NCI-H2196 (cell line): Measurements from ENCODE around the gene ARHGAP22.
"Not testable (repeated sequence)": the region's sequence is repeated elsewhere in the genome, so short reads cannot be mapped to it uniquely, and the experiment has no call there.

Source experiments
- DNase-seq: peaks from one replicate; lab custom pipeline; 2025; ENCODE audit not compliant: unreplicated experiment; lab: John Stamatoyannopoulos, UW

Gene ARHGAP22

GRCh38 chr10:48439031-48439430 is 165.8 kb downstream of the ARHGAP22 start:
- no peak for DNase-seq

GRCh38 chr10:48437546-48437945 is 167.3 kb downstream of the ARHGAP22 start:
- no peak for DNase-seq

- no peak for DNase-seq
These were observed 173.0 kb downstream of the ARHGAP22 start for GRCh38 chr10:48431871-48432270.

GRCh38 chr10:48430402-48430993 is 174.4 kb downstream of the ARHGAP22 start:
- DNase-seq, result no peak

- no peak for DNase-seq
These were observed 175.6 kb downstream of the ARHGAP22 start for GRCh38 chr10:48429309-48429708.

GRCh38 chr10:48428896-48429295 is 176.0 kb downstream of the ARHGAP22 start:
- DNase-seq, result no peak

- DNase-seq, result no peak
These were observed 181.0 kb downstream of the ARHGAP22 start for GRCh38 chr10:48423884-48424283.

- DNase-seq, result not testable (repeated sequence)
These were observed 183.0 kb downstream of the ARHGAP22 start for GRCh38 chr10:48421862-48422261.

GRCh38 chr10:48419714-48420113 is 185.2 kb downstream of the ARHGAP22 start:
- no peak for DNase-seq

GRCh38 chr10:48418189-48418788 is 186.6 kb downstream of the ARHGAP22 start:
- no peak for DNase-seq

GRCh38 chr10:48417374-48417773 is 187.5 kb downstream of the ARHGAP22 start:
- DNase-seq, result no peak

- no peak for DNase-seq
These were observed 188.2 kb downstream of the ARHGAP22 start for GRCh38 chr10:48416584-48417232.

- no peak for DNase-seq
These were observed 190.1 kb downstream of the ARHGAP22 start for GRCh38 chr10:48414778-48415177.

- no peak for DNase-seq
These were observed 190.7 kb downstream of the ARHGAP22 start for GRCh38 chr10:48414160-48414559.

- DNase-seq, result no peak
These were observed 191.9 kb downstream of the ARHGAP22 start for GRCh38 chr10:48412933-48413332.

- DNase-seq, result no peak
These were observed 192.8 kb downstream of the ARHGAP22 start for GRCh38 chr10:48412081-48412480.

GRCh38 chr10:48411510-48411909 is 193.4 kb downstream of the ARHGAP22 start:
- no peak for DNase-seq

GRCh38 chr10:48410503-48410902 is 194.4 kb downstream of the ARHGAP22 start:
- DNase-seq, result no peak

GRCh38 chr10:48406658-48407057 is 198.2 kb downstream of the ARHGAP22 start:
- no peak for DNase-seq

GRCh38 chr10:48406204-48406603 is 198.7 kb downstream of the ARHGAP22 start:
- no peak for DNase-seq

GRCh38 chr10:48404646-48405045 is 200.2 kb downstream of the ARHGAP22 start:
- no peak for DNase-seq

GRCh38 chr10:48400850-48401220 is 204.0 kb downstream of the ARHGAP22 start:
- DNase-seq, result no peak
